Thyroid gland (tissue), 4 donors: ENCODE data around the gene TEX19. TPM values are rescaled to one million over a fixed set of nuclear protein-coding genes. Genes with fewer than 3 reads are reported as not detected.

Source experiments
- DNase-seq, 2 donors: peaks; one replicate each; pipeline ENCODE4 v3.0.0-alpha.2; 2019
- H3K27ac ChIP-seq, 3 donors: fragments of 200-600 bp; sonication (generic); 1 replicate in 2 of 3; 2 replicates in 1 of 3; pipeline ENCODE4 v1.5.1; 2016 to 2019; ENCODE audit warnings: mild to moderate bottlenecking in 1 of 3, moderate library complexity in 1 of 3
- H3K27me3 ChIP-seq: fragments of 200-600 bp; sonication (generic); one replicate; pipeline ENCODE4 v1.5.1; 2019
- H3K36me3 ChIP-seq, 2 donors: fragments of 200-600 bp; sonication (generic); one replicate each; pipeline ENCODE4 v1.5.1; 2016 to 2019
- H3K4me1 ChIP-seq, 2 donors: fragments of 200-600 bp; sonication (generic); one replicate each; pipeline ENCODE4 v1.5.1; 2017 to 2019
- H3K4me3 ChIP-seq, 3 donors: fragments of 200-600 bp; sonication (generic); replicated peaks in 1 of 3; 1 replicate in 2 of 3; 2 replicates in 1 of 3; pipeline ENCODE4 v1.5.1; 2016; ENCODE audit warnings: mild to moderate bottlenecking in 1 of 3
- H3K9me3 ChIP-seq: fragments of 200-600 bp; sonication (generic); one replicate; pipeline ENCODE4 v1.5.1; 2017
- CTCF ChIP-seq, 6 experiments: fragments of 200-600 bp in 3 of 6; fragments of 450-650 bp in 3 of 6; sonication (generic) in 3 of 6; IDR thresholded peaks; one replicate each; pipeline ENCODE4 v1.5.1; 2016 to 2019; ENCODE audit warnings: antibody characterized with exemption in 6 of 6, mild to moderate bottlenecking in 2 of 6, inconsistent platforms in 1 of 6, moderate library complexity in 1 of 6
- POLR2A ChIP-seq, 2 donors: fragments of 450-650 bp; IDR thresholded peaks; one replicate each; pipeline ENCODE4 v1.6.1; 2017; ENCODE audit warnings: antibody characterized with exemption in 2 of 2, mild to moderate bottlenecking in 2 of 2, moderate library complexity in 1 of 2
- WGBS, 2 donors: methylation state at CpG; one replicate each; pipeline ENCODE4 v1.1.5; 2017; 5-methylcytosine and 5-hydroxymethylcytosine counted together
- intact Hi-C: fragments of 100-400 bp; cut with DNase I; formaldehyde crosslinking; loops from one replicate; pipeline ENCODE4 v1.15.1; 2023
- total RNA-seq, 4 donors: library from RNA; depleted of rRNA; stranded (reverse); fragments of >200 nt; gene quantifications; one replicate each; pipeline ENCODE4 v1.2.3, GENCODE V29; 2016

Gene TEX19
- total RNA-seq, 4 donors from 2014 or later: 0.54 TPM; not detected in 3

GRCh38 chr17:82349287-82349701, 9.8 kb upstream of the TEX19 start:
- Histone ChIP-seq H3K9me3 (no peaks in the 10 kb centered on the region), H3K4me1 (peaks cover 0 to 10% of the 10 kb centered on the region in 2 donors), H3K27ac (no peak overlapping the region), H3K4me3 (no peak overlapping the region), H3K27me3 (no peaks in the 10 kb centered on the region), H3K36me3 (no peaks in the 10 kb centered on the region)
- intact Hi-C loops: no loop called here
- 49 to 50% methylated on average over 9 to 11 of the region's 11 CpGs for WGBS, 2 donors
- no peak for DNase-seq
- TF ChIP-seq POLR2A (IDR thresholded peaks at IDR 0.05): no peak
- no peak for TF ChIP-seq CTCF (IDR thresholded peaks at IDR 0.05)

- 91 to 92% methylated on average over 16 to 21 of the region's 28 CpGs for WGBS, 2 donors
Measured at GRCh38 chr17:82350182-82351030, 8.6 kb upstream of the TEX19 start.

GRCh38 chr17:82351254-82351712, 7.8 kb upstream of the TEX19 start:
- H3K27me3 ChIP-seq: no peaks in the 10 kb centered on the region
- H3K36me3 ChIP-seq: no peaks in the 10 kb centered on the region
- 66 to 70% methylated on average over 20 to 21 of the region's 21 CpGs for WGBS, 2 donors
- peaks cover 6 to 25% of the 10 kb centered on the region in 2 donors for H3K4me1 ChIP-seq
- TF ChIP-seq CTCF (IDR thresholded peaks at IDR 0.05) (no peak), POLR2A (IDR thresholded peaks at IDR 0.05) (no peak)
- intact Hi-C loops: loop anchor here (5.0 to 10.0 kb wide), 2 partner anchors 201 to 424 kb away; no protein-coding TSS in a partner anchor
- H3K9me3 ChIP-seq: no peaks in the 10 kb centered on the region
- H3K27ac ChIP-seq: no peak overlapping the region
- DNase-seq: no peak
- H3K4me3 ChIP-seq: no peak overlapping the region

More at GRCh38 chr17:82350182-82351030, 8.6 kb upstream of the TEX19 start:
- no peaks in the 10 kb centered on the region for H3K27me3 ChIP-seq
- no peaks in the 10 kb centered on the region for H3K36me3 ChIP-seq
- peaks cover 3 to 18% of the 10 kb centered on the region in 2 donors for H3K4me1 ChIP-seq
- H3K4me3 ChIP-seq: no peak overlapping the region
- intact Hi-C loops: loop anchor here (5.0 to 10.0 kb wide), 2 partner anchors 202 to 424 kb away; no protein-coding TSS in a partner anchor
- DNase-seq: no peak
- no peaks in the 10 kb centered on the region for H3K9me3 ChIP-seq
- no peak for TF ChIP-seq CTCF (IDR thresholded peaks at IDR 0.05)
- TF ChIP-seq POLR2A (IDR thresholded peaks at IDR 0.05): no peak
- H3K27ac ChIP-seq: no peak overlapping the region

GRCh38 chr17:82351713-82352488, 7.1 kb upstream of the TEX19 start:
- DNase-seq: peak; percentile 85 to 89
- no peaks in the 10 kb centered on the region for H3K9me3 ChIP-seq
- 49 to 65% methylated on average over 12 to 20 of the region's 26 CpGs for WGBS, 2 donors
- no peak for TF ChIP-seq POLR2A (IDR thresholded peaks at IDR 0.05)
- TF ChIP-seq CTCF (IDR thresholded peaks at IDR 0.05): peak; percentile 84 to 94 (median 90)
- no peak overlapping the region for H3K27ac ChIP-seq
- H3K36me3 ChIP-seq: no peaks in the 10 kb centered on the region
- H3K4me1 ChIP-seq: peaks cover 12 to 31% of the 10 kb centered on the region in 2 donors
- intact Hi-C loops: loop anchor here (2.0 to 10.0 kb wide), 3 partner anchors 63 to 423 kb away; no protein-coding TSS in a partner anchor
- H3K4me3 ChIP-seq: no peak overlapping the region
- no peaks in the 10 kb centered on the region for H3K27me3 ChIP-seq
